ENCODE results near the gene PUS7. TPM values are rescaled to one million over a fixed set of nuclear protein-coding genes. Genes with fewer than 3 reads are reported as not detected.

PUS7 gene
- total RNA-seq, result 20.0 and 22.4 TPM in 2 replicates

- Histone ChIP-seq H3K36me3 (ENCODE audit: insufficient read depth, low read length) (peaks cover 4% of the 10 kb centered on the region), H3K27ac (ENCODE audit: low read depth, low read length) (peak within 1 kb of the TSS; percentile 80), H3K4me2 (ENCODE audit: insufficient read depth, low read length) (peak within 1 kb of the TSS; percentile 100), H4K20me1 (ENCODE audit: insufficient read depth, low read length) (peaks cover 4% of the 10 kb centered on the region), H3K27me3 (ENCODE audit: insufficient read depth, low read length) (no peaks in the 10 kb centered on the region), H3K4me1 (ENCODE audit: insufficient read depth, low read length) (peaks cover 13% of the 10 kb centered on the region), H3K4me3 (ENCODE audit: insufficient read depth, low read length) (peak within 1 kb of the TSS; percentile 95), H3K79me2 (ENCODE audit: insufficient read depth, low read length) (peaks cover 32% of the 10 kb centered on the region), H2AFZ (ENCODE audit: low read length) (peak within 1 kb of the TSS; percentile 100), H3K9me3 (ENCODE audit: low read depth, low read length) (no peaks in the 10 kb centered on the region)
- peak; percentile 98 for DNase-seq (ENCODE audit: insufficient read length, low spot score, missing footprints)
- TF ChIP-seq CTCF (IDR thresholded peaks at IDR 0.05; ENCODE audit: extremely low read depth, low read depth, low read length), result no peak
Measured at GRCh38 chr7:105521717-105522463, at the start of gene PUS7. Gene PUS7, minus strand, starts transcription at chr7:105522271. Its CDS starts 13,759 bp downstream, at chr7:105508512.

- Histone ChIP-seq H3K27ac (ENCODE audit: low read depth, low read length) (no peak overlapping the region), H4K20me1 (ENCODE audit: insufficient read depth, low read length) (no peaks in the 10 kb centered on the region), H3K79me2 (ENCODE audit: insufficient read depth, low read length) (no peaks in the 10 kb centered on the region), H3K4me3 (ENCODE audit: insufficient read depth, low read length) (no peak overlapping the region), H3K4me2 (ENCODE audit: insufficient read depth, low read length) (no peak overlapping the region), H3K36me3 (ENCODE audit: insufficient read depth, low read length) (peaks cover 50% of the 10 kb centered on the region), H2AFZ (ENCODE audit: low read length) (no peak overlapping the region), H3K27me3 (ENCODE audit: insufficient read depth, low read length) (no peaks in the 10 kb centered on the region), H3K9me3 (ENCODE audit: low read depth, low read length) (no peaks in the 10 kb centered on the region), H3K4me1 (ENCODE audit: insufficient read depth, low read length) (no peaks in the 10 kb centered on the region)
- no peak for DNase-seq (ENCODE audit: insufficient read length, low spot score, missing footprints)
- no peak for TF ChIP-seq CTCF (IDR thresholded peaks at IDR 0.05; ENCODE audit: extremely low read depth, low read depth, low read length)
Measured at GRCh38 chr7:105567821-105568220, 45.8 kb upstream of the PUS7 start.

GRCh38 chr7:105567024-105567423 lies 45.0 kb upstream of the PUS7 start:
- Histone ChIP-seq H3K79me2 (ENCODE audit: insufficient read depth, low read length) (no peaks in the 10 kb centered on the region), H4K20me1 (ENCODE audit: insufficient read depth, low read length) (no peaks in the 10 kb centered on the region), H3K36me3 (ENCODE audit: insufficient read depth, low read length) (peaks cover 53% of the 10 kb centered on the region), H3K9me3 (ENCODE audit: low read depth, low read length) (no peaks in the 10 kb centered on the region), H3K27ac (ENCODE audit: low read depth, low read length) (no peak overlapping the region), H3K4me3 (ENCODE audit: insufficient read depth, low read length) (no peak overlapping the region), H3K4me1 (ENCODE audit: insufficient read depth, low read length) (no peaks in the 10 kb centered on the region), H3K4me2 (ENCODE audit: insufficient read depth, low read length) (no peak overlapping the region), H3K27me3 (ENCODE audit: insufficient read depth, low read length) (no peaks in the 10 kb centered on the region), H2AFZ (ENCODE audit: low read length) (no peak overlapping the region)
- DNase-seq (ENCODE audit: insufficient read length, low spot score, missing footprints), result no peak
- no peak for TF ChIP-seq CTCF (IDR thresholded peaks at IDR 0.05; ENCODE audit: extremely low read depth, low read depth, low read length)

- Histone ChIP-seq H3K36me3 (ENCODE audit: insufficient read depth, low read length) (peaks cover 64% of the 10 kb centered on the region), H3K79me2 (ENCODE audit: insufficient read depth, low read length) (no peaks in the 10 kb centered on the region), H3K9me3 (ENCODE audit: low read depth, low read length) (no peaks in the 10 kb centered on the region), H3K4me2 (ENCODE audit: insufficient read depth, low read length) (no peak overlapping the region), H3K4me1 (ENCODE audit: insufficient read depth, low read length) (no peaks in the 10 kb centered on the region), H4K20me1 (ENCODE audit: insufficient read depth, low read length) (no peaks in the 10 kb centered on the region), H3K27me3 (ENCODE audit: insufficient read depth, low read length) (no peaks in the 10 kb centered on the region), H3K27ac (ENCODE audit: low read depth, low read length) (no peak overlapping the region), H3K4me3 (ENCODE audit: insufficient read depth, low read length) (no peak overlapping the region), H2AFZ (ENCODE audit: low read length) (no peak overlapping the region)
- TF ChIP-seq CTCF (IDR thresholded peaks at IDR 0.05; ENCODE audit: extremely low read depth, low read depth, low read length), result no peak
- DNase-seq (ENCODE audit: insufficient read length, low spot score, missing footprints), result no peak
Measured at GRCh38 chr7:105565190-105565589, 43.1 kb upstream of the PUS7 start.
